ENCODE data around the gene POLR3A. TPM values are rescaled to one million over a fixed set of nuclear protein-coding genes. Genes with fewer than 3 reads are reported as not detected.
A peak's percentile ranks its signal among the peaks of the same experiment; 100 is the strongest.

Gene POLR3A
- total RNA-seq, 1 experiment from 2014 or later, result 14.9 TPM

- no peak for TF ChIP-seq EZH2 (IDR thresholded peaks at IDR 0.05; ENCODE audit: low read depth)
- TF ChIP-seq CTCF (conservative IDR thresholded peaks at IDR 0.05), result no peak
- H3K27ac ChIP-seq, result no peak overlapping the region
- no peaks in the 10 kb centered on the region for H3K79me2 ChIP-seq (ENCODE audit: low read depth)
- peaks cover 11% of the 10 kb centered on the region for H3K4me1 ChIP-seq (replicated peaks; ENCODE audit: insufficient read depth)
- no peaks in the 10 kb centered on the region for H3K9me3 ChIP-seq (ENCODE audit: insufficient read depth, low read depth)
- H3K4me2 ChIP-seq, result no peak overlapping the region
- ChIA-PET CTCF (no interaction called here), POLR2A (ENCODE audit: unreplicated experiment) (no interaction called here)
- peaks cover 6% of the 10 kb centered on the region; the same call in 1 of the 2 replicates for H3F3A ChIP-seq (ENCODE audit: insufficient read depth, low read depth)
- no peak overlapping the region for H3K4me3 ChIP-seq
- no peak overlapping the region for H2AFZ ChIP-seq
- no TSS peak for BruUV-seq (replicated peaks)
- no peak for DNase-seq
- H3K27me3 ChIP-seq (ENCODE audit: insufficient read depth, low read depth), result no peaks in the 10 kb centered on the region
- H3K9me2 ChIP-seq (ENCODE audit: insufficient read depth), result no peaks in the 10 kb centered on the region
- intact Hi-C loops (cut with micrococcal nuclease; ENCODE audit: unreplicated experiment), result no loop called here
- H4K20me1 ChIP-seq (ENCODE audit: insufficient read depth), result no peaks in the 10 kb centered on the region
- H3K36me3 ChIP-seq (ENCODE audit: low read depth), result no peaks in the 10 kb centered on the region
Observed at GRCh38 chr10:77960829-77961329, 68.4 kb downstream of the POLR3A start.

- intact Hi-C loops (cut with micrococcal nuclease; ENCODE audit: unreplicated experiment), result no loop called here
- Histone ChIP-seq H4K20me1 (ENCODE audit: insufficient read depth) (no peaks in the 10 kb centered on the region), H3K36me3 (ENCODE audit: low read depth) (no peaks in the 10 kb centered on the region), H3K79me2 (ENCODE audit: low read depth) (no peaks in the 10 kb centered on the region), H3K4me3 (no peak overlapping the region), H3K4me1 (replicated peaks; ENCODE audit: insufficient read depth) (peaks cover 2% of the 10 kb centered on the region; the same call in 1 of the 2 replicates), H3K4me2 (no peak overlapping the region), H2AFZ (no peak overlapping the region), H3K9me3 (ENCODE audit: insufficient read depth, low read depth) (no peaks in the 10 kb centered on the region), H3K27ac (no peak overlapping the region), H3K9me2 (ENCODE audit: insufficient read depth) (no peaks in the 10 kb centered on the region), H3F3A (ENCODE audit: insufficient read depth, low read depth) (peaks cover 3% of the 10 kb centered on the region; the same call in 1 of the 2 replicates), H3K27me3 (ENCODE audit: insufficient read depth, low read depth) (no peaks in the 10 kb centered on the region)
- BruUV-seq (replicated peaks), result no TSS peak
- no peak for DNase-seq
- POLR2A ChIA-PET (ENCODE audit: unreplicated experiment), result no interaction called here
- TF ChIP-seq CTCF (conservative IDR thresholded peaks at IDR 0.05) (no peak), EZH2 (IDR thresholded peaks at IDR 0.05; ENCODE audit: low read depth) (no peak)
- CTCF ChIA-PET, result no interaction called here
Observed at GRCh38 chr10:77959887-77960455, 69.3 kb downstream of the POLR3A start.

GRCh38 chr10:77959384-77959783 lies 69.9 kb downstream of the POLR3A start:
- Histone ChIP-seq H3K27ac (no peak overlapping the region), H3K4me2 (no peak overlapping the region), H3K4me1 (replicated peaks; ENCODE audit: insufficient read depth) (no peaks in the 10 kb centered on the region), H3K9me2 (ENCODE audit: insufficient read depth) (no peaks in the 10 kb centered on the region), H3K36me3 (ENCODE audit: low read depth) (no peaks in the 10 kb centered on the region), H3K79me2 (ENCODE audit: low read depth) (no peaks in the 10 kb centered on the region), H2AFZ (no peak overlapping the region), H3K27me3 (ENCODE audit: insufficient read depth, low read depth) (no peaks in the 10 kb centered on the region), H4K20me1 (ENCODE audit: insufficient read depth) (no peaks in the 10 kb centered on the region), H3F3A (ENCODE audit: insufficient read depth, low read depth) (no peaks in the 10 kb centered on the region), H3K4me3 (no peak overlapping the region), H3K9me3 (ENCODE audit: insufficient read depth, low read depth) (no peaks in the 10 kb centered on the region)
- POLR2A ChIA-PET (ENCODE audit: unreplicated experiment), result no interaction called here
- DNase-seq, result peak in 1 of 2 experiments; percentile 67
- no TSS peak for BruUV-seq (replicated peaks)
- CTCF ChIA-PET, result interaction anchor here (0.6 kb wide), 1 partner anchor 14 kb away, joined by 3 read pairs; no protein-coding TSS in a partner anchor
- TF ChIP-seq EZH2 (IDR thresholded peaks at IDR 0.05; ENCODE audit: low read depth) (no peak), CTCF (conservative IDR thresholded peaks at IDR 0.05) (no peak)
- intact Hi-C loops (cut with micrococcal nuclease; ENCODE audit: unreplicated experiment), result no loop called here
